Mucosa of stomach (tissue), 1 donor: ENCODE data around the gene CALY.

Experiments
- H3K27me3 ChIP-seq: one replicate; pipeline ENCODE4 v1.7.0; 2013; ENCODE audit warnings: mild to moderate bottlenecking, low read length; ENCODE audit not compliant: control insufficient read depth, insufficient read depth
- H3K36me3 ChIP-seq: one replicate; pipeline ENCODE4 v1.7.0; 2013; ENCODE audit warnings: low read length; ENCODE audit not compliant: control insufficient read depth, insufficient read depth
- H3K4me1 ChIP-seq: one replicate; pipeline ENCODE4 v1.7.0; 2013; ENCODE audit warnings: mild to moderate bottlenecking, low read length; ENCODE audit not compliant: control insufficient read depth, insufficient read depth
- H3K4me3 ChIP-seq: one replicate; pipeline ENCODE4 v1.7.0; 2013; ENCODE audit warnings: low read length
- H3K9ac ChIP-seq: one replicate; pipeline ENCODE4 v1.7.0; 2013; ENCODE audit warnings: mild to moderate bottlenecking, low read length, moderate library complexity
- H3K9me3 ChIP-seq: one replicate; pipeline ENCODE4 v1.7.0; 2013; ENCODE audit warnings: mild to moderate bottlenecking, low read length, moderate library complexity; ENCODE audit not compliant: control insufficient read depth
- donor health status: Pancreatic carcinoma.

Gene CALY

GRCh38 chr10:133295426-133296320, 41.0 kb downstream of the CALY start:
- Histone ChIP-seq H3K9ac (no peak overlapping the region), H3K9me3 (no peaks in the 10 kb centered on the region), H3K4me3 (no peak overlapping the region), H3K36me3 (peaks cover 12% of the 10 kb centered on the region), H3K27me3 (no peaks in the 10 kb centered on the region), H3K4me1 (no peaks in the 10 kb centered on the region)

DNA sequence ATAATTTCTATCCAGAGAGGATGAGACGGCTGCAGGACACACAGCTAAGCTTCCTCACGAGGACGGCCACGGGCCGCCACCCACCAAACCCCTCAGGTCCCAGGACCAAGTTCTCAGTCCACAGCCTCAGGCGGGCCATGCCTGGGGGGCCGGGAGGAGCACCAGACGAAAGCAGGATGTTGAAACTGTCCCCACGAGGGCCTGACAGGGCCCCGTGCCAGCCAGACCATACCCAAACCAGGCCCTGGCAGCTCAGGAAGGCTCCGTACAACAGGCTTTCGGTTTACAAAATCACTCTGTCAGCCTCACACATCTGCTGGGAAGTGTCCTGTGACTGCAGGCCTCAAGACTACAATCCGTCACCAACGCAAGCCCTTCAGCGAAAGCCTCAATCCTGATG, 42.5 kb downstream of the CALY start:
- H3K4me1 ChIP-seq: no peaks in the 10 kb centered on the region
- H3K36me3 ChIP-seq: peaks cover 17% of the 10 kb centered on the region
- H3K4me3 ChIP-seq: no peak overlapping the region
- no peaks in the 10 kb centered on the region for H3K27me3 ChIP-seq
- no peak overlapping the region for H3K9ac ChIP-seq
- no peaks in the 10 kb centered on the region for H3K9me3 ChIP-seq

DNA sequence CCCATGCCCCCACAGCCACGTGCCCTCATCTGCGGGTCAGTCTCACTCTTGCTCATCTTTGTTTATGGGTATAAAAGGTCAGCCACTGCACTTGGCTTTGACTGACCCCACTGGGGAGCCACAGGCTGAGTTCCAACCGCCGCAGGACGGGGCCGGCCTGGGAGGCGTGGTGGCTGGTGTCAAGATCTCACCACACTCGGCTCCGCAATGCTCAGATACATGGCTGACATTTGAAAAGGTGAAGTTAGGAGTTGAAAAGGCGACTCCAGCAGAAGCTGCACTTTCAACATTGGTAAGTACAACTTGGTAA, 42.9 kb downstream of the CALY start:
- no peak overlapping the region for H3K4me3 ChIP-seq
- no peak overlapping the region for H3K9ac ChIP-seq
- no peaks in the 10 kb centered on the region for H3K9me3 ChIP-seq

DNA sequence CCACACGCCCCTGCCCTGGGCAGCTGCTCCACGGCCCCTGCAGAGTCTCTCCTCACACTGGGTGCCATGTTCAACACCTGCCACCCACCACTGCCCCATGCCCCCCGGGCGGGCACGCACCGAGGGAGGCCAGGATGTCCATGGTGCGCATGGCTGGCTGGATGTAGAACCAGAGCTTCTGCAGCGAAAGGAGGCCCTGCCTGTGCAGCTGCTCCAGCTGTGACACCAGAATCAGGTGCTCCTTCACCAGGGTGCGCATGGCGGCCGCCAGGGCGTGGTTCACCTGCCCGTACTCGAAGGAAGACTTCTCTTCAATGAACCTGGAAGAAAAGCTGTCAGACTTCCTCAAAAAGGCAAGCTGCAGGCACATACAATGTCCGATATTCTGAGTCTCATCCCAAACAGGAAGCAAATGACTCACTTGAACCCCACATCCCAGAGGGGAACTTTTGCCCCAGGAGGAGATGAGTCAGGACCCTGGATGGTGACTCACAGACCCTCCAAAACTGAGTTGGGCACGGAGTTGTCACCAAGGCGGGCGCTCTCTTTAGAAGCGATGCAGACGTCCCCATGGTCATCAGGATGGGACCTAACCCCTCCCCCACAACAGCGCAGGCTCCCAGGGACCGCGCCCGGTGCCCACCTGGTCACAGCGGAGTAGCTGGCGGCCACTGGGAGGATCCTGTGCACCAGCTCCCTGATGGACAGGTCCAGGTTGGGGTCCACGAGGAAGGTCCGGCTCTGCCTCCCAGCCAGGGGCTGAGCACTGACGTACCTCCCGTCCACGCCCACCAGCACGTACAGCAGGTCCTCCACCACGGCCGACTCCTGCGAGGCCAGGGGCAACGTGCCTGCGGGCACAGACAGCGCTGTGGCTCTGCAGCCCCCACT, 43.5 kb downstream of the CALY start:
- H3K27me3 ChIP-seq: no peaks in the 10 kb centered on the region
- H3K4me1 ChIP-seq: no peaks in the 10 kb centered on the region
- no peak overlapping the region for H3K9ac ChIP-seq
- no peaks in the 10 kb centered on the region for H3K9me3 ChIP-seq
- H3K36me3 ChIP-seq: peaks cover 21% of the 10 kb centered on the region
- no peak overlapping the region for H3K4me3 ChIP-seq

More for the DNA sequence above, 42.9 kb downstream of the CALY start:
- no peaks in the 10 kb centered on the region for H3K4me1 ChIP-seq
- H3K36me3 ChIP-seq: peaks cover 21% of the 10 kb centered on the region
- no peaks in the 10 kb centered on the region for H3K27me3 ChIP-seq

DNA sequence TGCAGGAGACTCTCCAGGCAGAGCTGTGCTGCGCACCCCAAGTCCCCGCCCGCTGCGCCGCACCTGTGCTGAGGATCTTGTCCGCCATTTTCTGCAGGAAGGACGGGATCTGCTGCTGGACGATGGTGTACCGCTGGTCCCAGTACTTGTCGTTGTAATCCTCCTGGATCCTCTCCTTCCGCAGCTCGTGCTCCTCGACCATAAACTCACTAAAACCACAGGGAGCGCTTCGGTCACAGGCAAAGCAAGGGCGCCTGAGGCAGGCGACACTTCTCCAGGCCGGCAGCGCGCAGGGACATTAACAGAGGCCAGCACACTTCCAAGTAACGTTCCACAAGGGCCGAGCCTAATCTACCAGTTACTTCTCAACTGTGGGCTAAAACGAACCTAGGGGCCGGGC, 46.9 kb downstream of the CALY start:
- H3K36me3 ChIP-seq: peaks cover 17% of the 10 kb centered on the region
- H3K4me3 ChIP-seq: no peak overlapping the region
- H3K4me1 ChIP-seq: no peaks in the 10 kb centered on the region
- H3K27me3 ChIP-seq: no peaks in the 10 kb centered on the region
- H3K9ac ChIP-seq: no peak overlapping the region
- H3K9me3 ChIP-seq: no peaks in the 10 kb centered on the region

GRCh38 chr10:133287832-133288500, 48.7 kb downstream of the CALY start:
- H3K9me3 ChIP-seq: no peaks in the 10 kb centered on the region
- H3K9ac ChIP-seq: no peak overlapping the region
- H3K27me3 ChIP-seq: no peaks in the 10 kb centered on the region
- H3K4me1 ChIP-seq: no peaks in the 10 kb centered on the region
- no peak overlapping the region for H3K4me3 ChIP-seq
- H3K36me3 ChIP-seq: peaks cover 20% of the 10 kb centered on the region

GRCh38 chr10:133286366-133286765, 50.3 kb downstream of the CALY start:
- Histone ChIP-seq H3K36me3 (peaks cover 13% of the 10 kb centered on the region), H3K4me3 (no peak overlapping the region), H3K9ac (no peak overlapping the region), H3K4me1 (no peaks in the 10 kb centered on the region), H3K27me3 (no peaks in the 10 kb centered on the region), H3K9me3 (no peaks in the 10 kb centered on the region)

DNA sequence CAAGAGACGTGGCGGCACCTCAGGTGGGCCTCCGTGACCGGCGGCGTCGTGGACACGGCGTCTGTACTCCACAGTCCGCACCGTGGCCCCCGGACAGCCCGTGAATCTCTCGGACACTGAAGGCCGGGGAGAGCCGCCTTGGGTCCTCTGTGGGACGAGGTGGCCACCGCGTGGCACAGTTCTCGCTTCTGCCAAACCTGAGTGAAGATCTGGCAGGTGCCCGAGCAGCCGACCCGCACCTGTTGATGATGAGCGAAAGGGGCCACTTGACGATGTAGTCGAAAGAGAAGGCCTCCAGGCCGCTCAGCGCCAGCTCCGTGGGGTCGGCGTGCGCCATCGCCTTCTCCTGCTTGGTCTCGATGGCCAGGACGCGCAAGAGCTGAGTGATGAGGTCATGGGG, 51.5 kb downstream of the CALY start:
- Histone ChIP-seq H3K36me3 (peaks cover 12% of the 10 kb centered on the region), H3K9ac (no peak overlapping the region), H3K9me3 (no peaks in the 10 kb centered on the region), H3K4me3 (no peak overlapping the region), H3K27me3 (no peaks in the 10 kb centered on the region), H3K4me1 (peaks cover 3% of the 10 kb centered on the region)

- Histone ChIP-seq H3K36me3 (peaks cover 11% of the 10 kb centered on the region), H3K9ac (no peak overlapping the region)
Measured at GRCh38 chr10:133283931-133284330, 52.8 kb downstream of the CALY start.

GRCh38 chr10:133282846-133283390, 53.8 kb downstream of the CALY start:
- Histone ChIP-seq H3K9me3 (no peaks in the 10 kb centered on the region), H3K4me1 (peaks cover 20% of the 10 kb centered on the region), H3K36me3 (peaks cover 9% of the 10 kb centered on the region), H3K27me3 (no peaks in the 10 kb centered on the region), H3K4me3 (no peak overlapping the region), H3K9ac (no peak overlapping the region)

More at GRCh38 chr10:133283931-133284330, 52.8 kb downstream of the CALY start:
- Histone ChIP-seq H3K27me3 (no peaks in the 10 kb centered on the region), H3K4me3 (no peak overlapping the region), H3K9me3 (no peaks in the 10 kb centered on the region), H3K4me1 (peaks cover 10% of the 10 kb centered on the region)

DNA sequence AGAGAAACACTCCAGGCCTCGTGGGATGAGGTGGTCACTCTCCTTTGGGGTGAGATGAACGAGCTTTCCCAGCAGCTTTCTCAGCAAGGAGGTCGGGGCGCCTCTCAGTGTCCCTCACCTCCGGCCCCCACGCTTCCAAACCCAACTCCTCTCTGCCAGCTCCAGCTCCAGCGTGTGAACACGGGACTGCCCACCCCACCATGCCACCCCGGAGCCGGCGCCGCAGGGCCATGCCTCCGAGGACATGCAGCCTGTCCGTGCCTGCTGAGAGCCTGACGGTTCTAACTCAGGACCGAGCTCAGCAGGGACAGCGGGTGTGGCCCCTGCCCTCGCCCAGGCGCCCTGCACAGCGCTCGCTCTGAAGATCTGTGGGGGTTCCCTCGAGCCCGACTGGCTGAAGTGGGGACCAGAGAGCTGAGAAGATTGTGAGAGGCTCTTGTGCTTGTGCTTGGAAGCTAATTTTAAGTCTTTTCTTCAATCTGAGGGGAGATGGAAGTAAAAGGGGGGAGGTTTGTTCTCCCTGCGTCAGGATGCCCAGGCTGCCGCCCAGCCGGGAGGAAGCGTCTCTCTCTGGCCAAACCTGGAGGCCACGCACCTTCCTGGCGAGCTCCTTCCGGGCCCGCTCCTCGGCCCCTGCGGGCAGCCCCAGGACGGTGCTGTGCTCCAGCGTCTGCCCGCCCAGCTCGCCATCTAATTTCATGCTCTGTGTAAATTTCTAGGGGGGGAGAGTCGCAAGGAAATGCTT, 54.9 kb downstream of the CALY start:
- Histone ChIP-seq H3K36me3 (peaks cover 9% of the 10 kb centered on the region), H3K4me1 (peaks cover 32% of the 10 kb centered on the region), H3K9ac (no peak overlapping the region), H3K27me3 (peaks cover 4% of the 10 kb centered on the region), H3K4me3 (no peak overlapping the region), H3K9me3 (no peaks in the 10 kb centered on the region)
